HG02885 (cell line): Measurements from ENCODE around the gene PARD3B.

Source experiments
- ATAC-seq: cut with Tn5 transposase; IDR thresholded peaks from one replicate; pipeline ENCODE4 v1.9.1; 2021; ENCODE audit warnings: mild to moderate bottlenecking; ENCODE audit not compliant: unreplicated experiment, poor library complexity

The PARD3B gene

DNA sequence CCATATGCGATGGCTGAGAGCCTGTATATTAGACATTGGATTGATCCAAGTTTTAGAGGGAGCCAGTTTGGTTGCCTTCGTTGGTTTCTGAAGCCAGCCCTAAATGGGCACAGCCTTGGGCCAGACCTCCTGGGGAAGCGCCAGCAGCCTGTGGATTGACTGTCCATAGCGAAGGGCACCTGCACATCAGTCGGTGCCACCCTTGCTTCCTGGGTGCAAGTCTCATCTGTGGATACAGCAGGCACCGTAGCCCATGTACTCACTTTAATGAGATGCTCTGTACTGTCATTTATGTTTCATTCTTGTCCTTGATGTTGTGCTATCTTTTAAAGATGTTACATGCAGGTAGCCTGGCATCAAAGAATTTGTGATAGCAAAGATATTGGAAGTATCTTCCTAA lies 600.6 kb downstream of the PARD3B start:
- ATAC-seq = no peak

DNA sequence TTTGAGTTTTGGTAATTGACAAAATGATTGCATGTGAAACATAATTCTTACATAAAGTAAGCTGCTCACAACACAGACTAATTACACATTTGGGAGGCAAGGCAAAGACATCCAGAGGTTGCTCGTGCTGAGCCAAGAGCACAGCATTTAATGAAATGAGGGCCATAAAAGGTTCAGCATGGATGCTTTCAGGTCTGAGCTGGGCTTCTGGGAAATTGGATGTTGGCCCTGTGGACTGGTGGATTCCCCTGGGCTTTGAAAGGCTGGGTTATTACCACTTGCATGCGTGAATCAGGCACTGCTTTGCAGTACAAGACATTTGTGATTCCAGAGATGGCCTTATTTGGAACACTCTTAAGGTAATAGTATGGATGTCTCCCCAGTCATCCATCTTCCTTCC lies 603.5 kb downstream of the PARD3B start:
- no peak for ATAC-seq

DNA sequence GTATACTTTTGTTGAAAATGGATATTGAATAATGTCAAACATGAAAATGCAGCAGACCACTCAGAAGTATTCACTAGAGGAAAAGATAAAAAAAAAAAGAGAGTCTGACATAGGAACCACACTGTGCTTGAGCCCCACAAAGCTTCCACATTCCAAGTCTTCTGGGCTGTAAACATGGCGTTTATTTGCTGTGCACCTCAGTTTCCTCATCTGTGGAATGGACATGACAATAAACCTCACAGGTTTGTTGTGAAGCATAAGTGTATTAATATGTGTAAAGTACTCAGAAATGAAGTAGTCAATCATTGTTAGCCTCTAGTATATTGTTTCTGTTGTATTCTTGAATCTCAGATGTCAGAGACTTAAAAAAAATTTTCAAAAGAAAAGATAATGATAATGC lies 611.2 kb downstream of the PARD3B start:
- ATAC-seq = no peak

DNA sequence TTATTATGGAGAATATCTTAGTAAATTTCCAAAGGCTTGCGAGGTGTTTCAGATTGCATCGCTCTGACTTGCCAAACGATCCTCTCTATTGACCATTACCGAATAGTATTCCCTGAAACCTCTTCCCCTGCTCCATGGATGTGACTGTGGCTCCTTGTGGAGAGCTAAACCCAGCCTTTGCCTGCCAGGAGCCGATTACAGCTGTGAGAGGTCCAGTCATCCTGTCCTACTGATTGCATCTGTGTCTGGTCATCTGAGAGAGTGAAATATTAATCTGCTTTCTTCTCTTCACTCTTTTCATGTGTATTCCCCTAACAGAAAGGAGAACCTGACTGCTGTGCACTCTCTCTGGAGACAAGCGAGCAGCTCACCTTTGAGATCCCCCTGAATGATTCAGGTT lies 613.1 kb downstream of the PARD3B start:
- ATAC-seq = no peak

DNA sequence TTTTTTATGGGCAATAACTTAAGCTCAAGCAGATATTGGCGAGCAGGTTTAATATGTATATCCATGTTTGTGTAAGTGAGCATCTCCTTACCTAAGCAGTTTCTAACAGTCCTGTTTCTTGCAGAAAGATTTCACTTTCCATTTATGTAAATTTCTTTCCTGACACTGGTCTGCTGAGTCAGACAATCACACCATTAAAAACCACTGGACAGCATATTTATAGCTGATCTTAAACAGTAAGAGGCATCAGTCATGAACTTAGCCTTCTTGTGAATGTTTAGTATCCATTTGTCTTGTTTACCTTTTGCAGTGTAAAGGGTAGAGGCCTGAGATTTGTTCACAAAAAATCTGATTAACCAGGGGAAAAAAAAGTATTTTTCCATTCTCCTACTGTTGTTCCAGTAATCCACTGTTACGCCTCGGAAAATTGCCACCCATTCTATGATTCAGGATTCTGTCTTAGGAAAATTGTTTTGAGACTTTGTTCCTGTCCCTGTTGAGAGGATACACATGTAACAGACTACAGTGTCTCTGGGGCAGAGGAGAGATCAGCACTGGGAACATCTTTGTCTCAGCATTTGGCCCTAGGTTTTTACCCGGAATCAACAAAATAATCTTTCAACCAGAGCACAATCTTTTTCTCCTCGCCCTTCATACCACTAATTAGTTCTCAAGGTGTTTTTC lies 616.0 kb downstream of the PARD3B start:
- no peak for ATAC-seq

DNA sequence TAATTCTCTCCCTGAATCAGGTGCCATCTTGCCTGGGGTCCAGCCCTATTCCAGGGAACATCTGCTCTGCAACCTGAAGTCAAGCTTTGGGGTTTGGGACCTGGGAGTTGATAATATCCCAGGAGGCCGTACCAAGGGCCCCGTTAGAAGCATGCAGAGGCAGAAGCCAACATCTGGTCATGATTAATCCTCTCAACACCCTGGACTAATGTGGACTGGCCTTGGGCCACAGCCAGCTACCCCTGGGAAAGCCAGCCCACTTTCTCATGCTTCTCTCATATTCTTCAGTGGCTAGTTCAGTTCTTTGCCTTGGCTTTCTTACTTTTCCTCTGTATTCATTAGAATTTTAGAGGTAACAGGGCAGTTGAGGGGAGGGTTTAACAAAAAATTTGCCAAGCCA lies 621.5 kb downstream of the PARD3B start:
- no peak for ATAC-seq

DNA sequence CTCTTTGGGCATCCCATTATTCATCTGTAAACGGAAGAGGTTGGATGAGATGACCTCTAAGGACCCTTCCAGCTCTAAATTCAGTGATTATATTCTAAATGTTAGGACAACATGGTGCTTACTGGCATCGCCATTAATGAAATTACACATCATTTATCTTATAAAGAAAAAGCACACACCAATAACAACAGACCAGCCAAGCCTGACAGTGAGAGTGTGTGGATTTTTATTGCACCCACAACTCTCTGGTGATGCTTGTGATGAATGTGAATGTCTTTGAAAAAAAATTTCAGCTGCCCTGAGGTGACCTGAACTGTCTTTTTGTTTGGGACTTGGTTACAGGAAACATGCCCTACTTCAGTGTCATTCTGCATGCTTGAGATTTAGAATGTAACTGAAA lies 623.7 kb downstream of the PARD3B start:
- ATAC-seq = no peak

DNA sequence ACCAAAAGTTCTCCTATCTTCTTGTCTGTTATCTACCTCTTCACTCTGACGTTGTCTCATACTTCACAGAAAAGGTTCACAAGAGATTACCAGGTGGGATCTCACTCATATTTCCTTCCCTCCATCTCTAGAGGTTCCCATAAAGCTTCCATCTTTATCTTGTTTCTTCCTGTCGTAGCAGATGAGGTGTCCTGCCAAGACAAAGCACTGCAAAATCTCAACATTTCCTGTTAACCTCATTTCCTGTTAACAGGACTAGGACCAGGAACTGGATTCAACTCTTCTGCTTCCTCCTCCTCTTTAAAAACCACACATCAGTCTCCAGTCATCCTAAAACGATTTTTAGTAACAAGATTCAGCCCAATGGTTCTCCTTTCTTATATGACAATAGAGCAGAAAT lies 624.2 kb downstream of the PARD3B start:
- ATAC-seq = no peak

DNA sequence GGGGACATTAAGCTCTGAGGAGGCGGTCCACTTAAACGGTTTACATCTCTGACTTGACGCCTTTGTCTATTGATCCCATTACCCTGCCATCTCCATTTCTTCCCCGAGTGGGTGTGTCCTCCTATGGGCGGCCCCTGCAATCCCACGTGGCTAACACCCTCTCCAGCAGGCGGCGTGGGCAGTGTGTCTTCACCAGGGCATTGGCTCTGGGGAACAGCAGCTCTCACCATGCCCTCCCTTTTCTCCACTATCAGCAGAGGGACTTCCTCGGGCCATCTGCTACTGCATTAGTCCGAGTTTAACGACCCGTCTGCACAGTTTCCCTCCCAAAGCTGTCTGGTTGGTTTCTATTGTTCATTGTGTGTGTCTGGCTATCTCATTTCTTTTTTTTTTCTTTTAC lies 625.1 kb downstream of the PARD3B start:
- no peak for ATAC-seq

DNA sequence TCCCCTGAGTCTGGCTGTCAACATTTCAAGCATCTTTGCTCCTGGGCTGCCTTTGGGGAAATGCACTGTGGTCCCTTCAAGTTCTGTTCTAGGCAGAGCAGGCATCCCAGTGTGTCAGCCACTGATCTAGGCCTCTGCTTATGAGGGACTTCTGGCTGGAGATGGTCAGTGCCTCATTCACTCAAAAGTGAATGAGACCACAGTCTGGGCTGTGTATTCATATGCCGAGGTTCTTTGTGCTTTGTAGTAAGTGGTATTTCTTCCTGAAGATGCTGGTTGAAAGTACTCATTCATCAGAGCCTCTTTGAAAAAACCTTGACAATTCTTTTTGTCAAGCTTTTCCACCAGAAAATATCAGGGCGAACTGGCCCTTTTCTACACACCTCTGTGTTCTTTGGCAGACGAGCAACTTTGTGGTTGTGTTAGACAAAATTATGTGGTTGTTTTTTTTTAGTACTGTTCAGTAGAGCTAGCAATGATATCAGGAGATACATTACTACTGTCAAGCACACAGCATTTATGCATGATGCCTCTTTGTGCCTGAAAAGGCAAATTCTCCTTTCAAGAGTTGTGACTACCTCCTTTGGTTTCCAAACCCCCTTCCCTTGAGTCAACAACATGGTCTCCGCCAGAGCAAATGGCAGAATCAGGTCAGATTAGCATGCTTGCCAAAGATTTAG lies 626.1 kb downstream of the PARD3B start:
- no peak for ATAC-seq

DNA sequence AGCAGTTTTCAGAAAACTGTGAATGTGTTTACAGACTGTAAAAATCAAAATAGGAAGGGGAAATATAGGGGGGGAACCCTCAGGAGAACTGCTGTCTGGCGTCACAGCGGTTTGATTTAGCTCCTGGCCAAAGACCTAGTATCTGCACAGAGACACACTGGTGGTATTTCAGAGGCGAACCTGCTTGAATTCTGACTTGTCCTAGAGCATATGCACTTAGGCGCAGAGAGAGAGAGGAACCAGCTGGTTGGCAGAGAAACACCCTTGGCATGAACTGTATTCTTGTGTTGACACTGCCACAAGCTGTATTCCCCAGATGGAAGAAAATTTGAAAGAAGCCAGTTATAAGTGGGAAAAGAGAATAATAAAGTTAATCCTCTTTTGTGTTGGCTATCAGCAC lies 630.6 kb downstream of the PARD3B start:
- no peak for ATAC-seq

DNA sequence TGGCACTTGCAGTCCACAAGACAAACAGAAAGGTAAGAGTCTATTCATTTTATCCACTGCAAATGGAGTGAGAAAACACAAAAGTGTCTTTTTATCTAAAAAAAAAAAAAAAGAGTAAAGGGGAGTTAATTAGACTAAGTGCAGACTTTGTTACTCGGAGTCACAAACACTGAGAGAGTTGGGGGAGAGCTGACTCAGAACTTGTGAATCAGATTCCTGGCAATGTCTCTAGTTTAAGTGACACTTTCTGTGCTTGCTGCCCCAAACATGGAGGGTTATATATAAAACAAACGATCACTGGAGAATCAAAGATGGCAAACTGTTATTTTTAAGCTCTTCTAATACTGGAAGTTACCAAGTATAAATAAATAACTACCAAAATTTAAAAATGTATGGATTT lies 631.3 kb downstream of the PARD3B start:
- ATAC-seq = no peak

DNA sequence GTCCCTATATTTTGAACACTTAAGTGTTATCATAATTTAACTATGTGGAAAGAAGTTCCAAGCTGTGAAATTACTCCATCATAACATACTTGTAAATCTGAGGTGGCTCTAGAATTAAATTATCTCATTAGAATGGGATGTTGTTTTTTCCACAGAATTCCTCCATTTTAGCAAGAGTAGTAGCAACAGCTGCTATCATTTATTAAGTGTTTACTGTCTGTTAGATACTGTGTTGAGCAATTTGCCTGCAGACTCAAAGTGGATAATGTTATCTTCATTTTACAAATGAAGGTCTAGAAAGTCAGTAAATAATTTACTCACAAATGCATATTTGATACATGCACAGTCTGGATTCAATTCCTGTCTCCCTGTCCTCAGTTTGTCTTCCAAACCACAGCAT lies 632.3 kb downstream of the PARD3B start:
- no peak for ATAC-seq

DNA sequence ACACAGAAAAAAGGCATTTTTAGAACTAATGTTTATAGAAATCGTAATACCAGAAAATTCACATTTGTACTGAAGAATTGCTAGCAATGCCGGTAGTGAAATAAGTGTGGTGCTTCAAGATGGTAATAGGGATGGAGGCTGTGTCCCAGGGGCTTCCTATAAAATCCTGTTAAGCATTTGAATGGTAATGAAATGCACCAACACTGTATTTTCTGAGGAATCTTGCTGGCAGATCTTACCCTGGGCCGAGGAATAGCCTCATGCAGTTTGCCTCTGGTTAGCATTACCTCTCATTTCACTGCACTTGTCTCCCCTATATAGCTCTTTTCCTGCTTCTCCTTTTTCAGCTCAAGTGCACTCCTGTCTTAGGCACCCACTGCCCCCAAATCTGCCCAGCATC lies 635.5 kb downstream of the PARD3B start:
- no peak for ATAC-seq

DNA sequence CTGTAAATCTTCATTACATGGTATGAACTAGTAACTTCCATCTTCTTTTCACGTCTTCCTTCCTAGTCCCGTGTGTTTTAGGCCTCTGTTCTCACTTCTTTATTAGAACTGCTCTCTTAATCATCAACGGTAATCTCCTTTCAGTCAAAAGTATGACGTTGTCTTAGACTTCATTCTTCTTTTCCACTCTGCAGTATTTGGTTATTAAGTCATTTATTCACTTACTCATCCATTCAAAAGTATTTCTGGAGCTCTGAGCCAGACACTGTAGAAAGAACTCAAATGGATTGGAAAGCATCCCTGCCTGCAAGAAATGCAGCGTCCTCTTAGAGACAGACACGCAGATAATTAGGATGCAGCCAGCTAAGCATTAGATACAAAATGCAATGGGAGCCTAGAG lies 642.5 kb downstream of the PARD3B start:
- ATAC-seq = no peak

DNA sequence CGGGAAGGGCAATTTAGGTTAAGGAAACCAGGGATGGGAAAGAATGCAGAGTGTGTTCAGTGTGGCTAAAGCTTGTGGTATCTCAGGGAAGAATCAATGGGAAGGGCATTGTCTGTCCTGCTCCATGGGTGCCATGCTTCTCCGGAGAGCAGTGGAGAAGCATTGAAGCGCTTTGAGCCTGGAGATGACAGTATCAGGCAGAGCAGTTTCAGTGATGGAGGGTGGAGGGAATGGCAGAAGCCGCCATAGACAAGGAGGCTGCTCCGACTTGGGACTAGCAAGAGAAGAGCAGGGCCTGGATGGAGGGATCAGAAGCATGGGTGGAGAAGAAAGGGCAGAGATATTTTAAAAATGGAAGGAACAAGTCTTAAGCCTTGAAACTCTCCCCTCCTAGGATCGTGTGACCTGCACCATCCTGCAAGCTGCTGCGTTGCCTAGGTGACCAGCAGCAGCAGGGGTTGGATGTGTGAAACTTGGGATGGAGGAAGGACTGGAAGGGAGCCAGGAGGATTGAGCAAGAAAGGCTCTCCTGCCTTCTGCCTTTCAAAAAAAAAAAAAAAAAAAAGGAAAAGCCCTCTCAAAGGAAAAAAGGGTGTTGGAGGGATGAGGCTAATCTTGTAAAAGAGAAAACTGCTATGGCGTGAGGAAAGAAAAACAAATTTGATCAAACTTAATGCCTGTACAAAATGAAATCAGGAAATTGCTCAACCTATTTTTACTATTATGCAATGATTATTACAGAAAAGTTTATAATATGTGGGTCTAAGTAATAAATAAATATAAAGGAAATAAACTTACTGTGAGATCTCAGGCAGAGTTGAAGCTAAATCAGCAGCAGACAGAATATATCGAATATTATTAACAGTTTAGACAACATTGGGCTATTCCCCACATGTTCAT lies 643.2 kb downstream of the PARD3B start:
- ATAC-seq = no peak

DNA sequence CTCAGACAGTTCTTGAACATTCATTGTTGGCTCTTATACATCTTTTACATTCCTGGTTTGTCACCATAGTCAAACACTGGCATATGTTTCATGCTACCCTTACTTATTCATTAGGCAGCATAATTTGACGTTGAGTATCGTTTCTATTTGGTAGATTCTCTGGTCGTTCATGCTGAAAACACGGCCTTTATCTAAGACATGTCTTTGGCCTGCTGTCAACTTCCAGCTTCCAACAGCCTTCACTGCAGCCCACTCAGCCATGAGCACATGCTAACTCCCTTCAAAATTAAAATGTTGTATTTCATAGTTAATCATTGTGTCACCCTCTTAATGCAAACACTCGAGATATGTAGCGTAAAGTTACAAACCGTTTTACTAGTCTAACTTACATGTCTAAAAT lies 644.0 kb downstream of the PARD3B start:
- no peak for ATAC-seq

DNA sequence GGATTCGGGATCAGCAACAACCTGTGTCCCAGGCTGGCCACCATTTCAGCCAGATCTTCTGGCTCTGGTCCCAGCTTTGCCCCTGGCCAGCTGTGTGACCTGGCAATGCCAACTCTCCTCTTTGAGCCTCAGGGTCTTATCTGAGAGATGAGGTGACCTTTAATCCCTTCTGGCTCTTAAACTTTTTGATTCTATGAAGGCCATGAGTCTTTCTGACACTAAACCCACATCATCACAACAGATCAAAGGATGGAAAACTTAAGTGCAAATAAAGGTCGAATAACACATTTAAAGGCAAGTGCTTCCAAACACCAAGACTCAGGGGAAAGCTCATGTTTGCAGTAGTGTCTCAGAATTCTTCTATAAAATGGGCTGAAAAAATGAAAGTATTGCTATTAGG lies 645.3 kb downstream of the PARD3B start:
- no peak for ATAC-seq

DNA sequence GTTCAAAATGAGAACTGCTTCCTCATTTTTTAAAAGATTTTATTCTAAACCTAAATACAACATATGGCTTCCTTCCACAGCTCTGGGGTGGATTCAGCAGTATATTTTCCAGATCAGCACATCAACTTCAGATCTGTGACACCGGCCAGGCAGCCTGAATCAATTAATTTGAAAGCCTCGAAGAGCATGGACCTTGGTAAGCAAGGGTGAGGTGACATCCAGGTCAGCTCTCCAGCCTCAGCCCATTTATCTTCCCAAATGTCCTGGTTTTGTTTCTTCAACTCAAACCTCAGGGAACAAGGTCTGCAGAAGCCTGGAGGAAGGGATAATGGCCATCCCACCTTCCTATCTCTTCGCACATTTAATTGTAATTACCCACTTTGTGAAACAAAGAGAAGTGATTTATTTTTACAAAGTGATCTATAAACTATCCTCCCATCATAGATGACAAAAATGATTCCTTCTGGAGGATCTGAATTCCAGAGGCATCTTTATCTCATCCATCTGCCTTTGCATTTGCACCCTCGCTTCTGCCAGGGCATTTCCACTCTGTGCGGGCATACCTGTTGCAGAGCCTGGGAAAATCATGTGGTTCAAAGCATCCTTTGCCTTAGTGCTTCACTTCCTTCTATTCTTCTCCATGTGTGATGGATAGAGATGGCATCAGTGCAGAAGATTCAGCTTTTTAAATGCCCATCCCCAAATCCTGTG lies 648.0 kb downstream of the PARD3B start:
- no peak for ATAC-seq

DNA sequence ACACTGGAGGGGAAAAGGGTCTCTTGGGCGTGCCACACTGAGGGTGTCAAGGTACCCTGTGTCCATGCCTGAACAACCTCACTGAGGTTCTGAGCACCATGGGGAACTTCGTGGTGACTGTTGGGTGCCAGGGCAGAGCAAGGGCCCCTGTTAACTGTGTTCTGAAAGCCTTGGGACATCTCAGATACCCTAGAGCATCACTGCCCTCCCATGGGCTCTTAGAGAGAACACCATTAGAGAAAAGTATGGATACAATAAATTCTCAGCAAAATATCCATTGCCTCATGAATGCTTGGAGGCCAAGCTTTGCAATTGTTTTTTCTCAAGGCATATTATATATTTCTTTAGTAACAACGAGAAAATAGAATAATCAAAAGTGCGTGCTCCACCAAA lies 648.6 kb downstream of the PARD3B start:
- no peak for ATAC-seq
